Activated CD4-positive, alpha-beta T cell treated with anti-CD3 and anti-CD28 coated beads for 36 hours (primary cell): Measurements from ENCODE around the gene TIPARP. TPM values are rescaled to one million over a fixed set of nuclear protein-coding genes. Genes with fewer than 3 reads are reported as not detected.

ENCODE experiments used
- ATAC-seq: fragments of 200-7000 bp; cut with Tn5 transposase; one replicate; pipeline ENCODE4 v1.10.0; 2021; ENCODE audit warnings: mild to moderate bottlenecking, moderate library complexity
- CTCF ChIA-PET: fragments of 350-600 bp; sonication (Branson Sonifier 250); formaldehyde crosslinking; loops from one replicate; lab custom pipeline; 2021; ENCODE audit warnings: antibody characterized with exemption; lab: Charles Lee
- POLR2A ChIA-PET: fragments of 350-600 bp; sonication (Branson Sonifier 250); formaldehyde crosslinking; loops from one replicate; lab custom pipeline; 2021; ENCODE audit warnings: antibody characterized with exemption, inconsistent platforms; lab: Charles Lee
- DNase-seq: peaks from one replicate; pipeline ENCODE4 v3.0.0-alpha.2; 2020
- H3K27ac Mint-ChIP-seq: one replicate; pipeline ENCODE4 v1.8.0; 2021; ENCODE audit warnings: mixed read lengths
- H3K27me3 Mint-ChIP-seq: one replicate; pipeline ENCODE4 v1.8.0; 2021; ENCODE audit warnings: mixed read lengths
- H3K36me3 Mint-ChIP-seq: one replicate; pipeline ENCODE4 v1.8.0; 2021; ENCODE audit warnings: low read depth, mixed read lengths
- H3K4me1 Mint-ChIP-seq: one replicate; pipeline ENCODE4 v1.8.0; 2021; ENCODE audit warnings: mixed read lengths
- H3K4me3 Mint-ChIP-seq: one replicate; pipeline ENCODE4 v1.8.0; 2021; ENCODE audit warnings: mild to moderate bottlenecking, moderate library complexity, mixed read lengths
- H3K9me3 Mint-ChIP-seq: one replicate; pipeline ENCODE4 v1.8.0; 2021; ENCODE audit warnings: low read depth, mixed read lengths
- intact Hi-C, 2 experiments: fragments of 100-400 bp; cut with DNase I in 1 of 2; cut with micrococcal nuclease in 1 of 2; formaldehyde crosslinking; loops; one replicate each; pipeline versions ENCODE4 v1.14.2 to v1.15.1; 2022 to 2024; cut with DNase I, micrococcal nuclease
- total RNA-seq, 2 experiments: library from RNA; stranded (reverse); gene quantifications; one replicate each; pipeline ENCODE4 v1.2.3, GENCODE V29; 2021

TIPARP gene
- total RNA-seq, 2 experiments from 2014 or later: 18.5 to 23.5 TPM

- POLR2A ChIA-PET: no interaction called here
- intact Hi-C loops: no loop called here
- Mint-ChIP-seq H3K4me3 (no peak overlapping the region), H3K9me3 (no peaks in the 10 kb centered on the region), H3K27ac (no peak overlapping the region), H3K27me3 (no peaks in the 10 kb centered on the region), H3K4me1 (no peaks in the 10 kb centered on the region), H3K36me3 (no peaks in the 10 kb centered on the region)
- ATAC-seq (no peak), DNase-seq (no peak)
- CTCF ChIA-PET: interaction anchor here (1.2 kb wide), 1 partner anchor 92 kb away, joined by 3 read pairs; no protein-coding TSS in a partner anchor
These were observed 38.4 kb upstream of the TIPARP start for GRCh38 chr3:156635973-156636372.

GRCh38 chr3:156637480-156638022 is 36.8 kb upstream of the TIPARP start:
- Mint-ChIP-seq H3K4me3 (no peak overlapping the region), H3K36me3 (no peaks in the 10 kb centered on the region), H3K27ac (no peak overlapping the region), H3K27me3 (no peaks in the 10 kb centered on the region), H3K4me1 (no peaks in the 10 kb centered on the region), H3K9me3 (no peaks in the 10 kb centered on the region)
- ChIA-PET CTCF (interaction anchor here (1.2 kb wide), 1 partner anchor 94 kb away, joined by 3 read pairs; no protein-coding TSS in a partner anchor), POLR2A (no interaction called here)
- intact Hi-C loops: no loop called here
- DNase-seq (no peak), ATAC-seq (no peak)

GRCh38 chr3:156638271-156638670 is 36.1 kb upstream of the TIPARP start:
- ATAC-seq: no peak
- Mint-ChIP-seq H3K27ac (no peak overlapping the region), H3K4me3 (no peak overlapping the region), H3K27me3 (no peaks in the 10 kb centered on the region), H3K9me3 (no peaks in the 10 kb centered on the region), H3K36me3 (no peaks in the 10 kb centered on the region), H3K4me1 (peaks cover 1% of the 10 kb centered on the region)
- ChIA-PET CTCF (interaction anchor here (0.6 kb wide), 1 partner anchor 123 kb away, joined by 3 read pairs; no protein-coding TSS in a partner anchor), POLR2A (no interaction called here)
- intact Hi-C loops: no loop called here
- DNase-seq: no peak

- no peaks in the 10 kb centered on the region for H3K36me3 Mint-ChIP-seq
- no peak for ATAC-seq
- H3K27ac Mint-ChIP-seq: no peak overlapping the region
- intact Hi-C loops: no loop called here
- ChIA-PET CTCF (no interaction called here), POLR2A (no interaction called here)
- no peaks in the 10 kb centered on the region for H3K9me3 Mint-ChIP-seq
- H3K4me3 Mint-ChIP-seq: no peak overlapping the region
- peaks cover 13% of the 10 kb centered on the region for H3K4me1 Mint-ChIP-seq
- no peaks in the 10 kb centered on the region for H3K27me3 Mint-ChIP-seq
- DNase-seq: no peak
These were observed 34.9 kb upstream of the TIPARP start for GRCh38 chr3:156639414-156640023.

- intact Hi-C loops: no loop called here
- ChIA-PET POLR2A (no interaction called here), CTCF (no interaction called here)
- no peaks in the 10 kb centered on the region for H3K9me3 Mint-ChIP-seq
- no peak overlapping the region for H3K4me3 Mint-ChIP-seq
- ATAC-seq: no peak
- no peaks in the 10 kb centered on the region for H3K36me3 Mint-ChIP-seq
- peaks cover 13% of the 10 kb centered on the region for H3K4me1 Mint-ChIP-seq
- no peak overlapping the region for H3K27ac Mint-ChIP-seq
- DNase-seq: no peak
- H3K27me3 Mint-ChIP-seq: peaks cover 4% of the 10 kb centered on the region
These were observed 32.8 kb upstream of the TIPARP start for GRCh38 chr3:156641618-156641975.

GRCh38 chr3:156642750-156643728 is 31.4 kb upstream of the TIPARP start:
- Mint-ChIP-seq H3K27me3 (peaks cover 8% of the 10 kb centered on the region), H3K4me3 (peak overlapping the region; percentile 39), H3K4me1 (peaks cover 13% of the 10 kb centered on the region), H3K9me3 (peaks cover 3% of the 10 kb centered on the region), H3K27ac (peak overlapping the region; percentile 77), H3K36me3 (no peaks in the 10 kb centered on the region)
- intact Hi-C loops: no loop called here
- POLR2A ChIA-PET: interaction anchor here (1.0 kb wide), 1 partner anchor 32 kb away, joined by 3 read pairs; the partner anchor contains the start of gene TIPARP
- CTCF ChIA-PET: interaction anchor here (1.1 to 1.5 kb wide), 4 partner anchors 15 to 491 kb away, joined by 3 to 8 read pairs (median 4); no protein-coding TSS in a partner anchor
- DNase-seq: no peak
- no peak for ATAC-seq

- Mint-ChIP-seq H3K4me1 (peaks cover 13% of the 10 kb centered on the region), H3K27me3 (peaks cover 9% of the 10 kb centered on the region), H3K4me3 (peak overlapping the region; percentile 39), H3K36me3 (no peaks in the 10 kb centered on the region), H3K27ac (peak overlapping the region; percentile 77), H3K9me3 (peaks cover 3% of the 10 kb centered on the region)
- ChIA-PET CTCF (interaction anchor here (1.0 to 1.5 kb wide), 5 partner anchors 11 to 492 kb away, joined by 3 to 8 read pairs (median 3); no protein-coding TSS in a partner anchor), POLR2A (interaction anchor here (1.0 kb wide), 1 partner anchor 31 kb away, joined by 3 read pairs; the partner anchor contains the start of gene TIPARP)
- intact Hi-C loops: no loop called here
- peak; percentile 90 for ATAC-seq
- peak; percentile 63 for DNase-seq
These were observed 30.5 kb upstream of the TIPARP start for GRCh38 chr3:156643729-156644389.

GRCh38 chr3:156644958-156645357 is 29.4 kb upstream of the TIPARP start:
- ChIA-PET CTCF (interaction anchor here (1.0 to 1.1 kb wide), 2 partner anchors 10 to 135 kb away, joined by 3 to 5 read pairs; no protein-coding TSS in a partner anchor), POLR2A (no interaction called here)
- peaks cover 9% of the 10 kb centered on the region for H3K27me3 Mint-ChIP-seq
- no peak overlapping the region for H3K27ac Mint-ChIP-seq
- H3K9me3 Mint-ChIP-seq: peaks cover 3% of the 10 kb centered on the region
- ATAC-seq (no peak), DNase-seq (no peak)
- no peak overlapping the region for H3K4me3 Mint-ChIP-seq
- H3K4me1 Mint-ChIP-seq: peaks cover 13% of the 10 kb centered on the region
- H3K36me3 Mint-ChIP-seq: no peaks in the 10 kb centered on the region
- intact Hi-C loops: no loop called here

- POLR2A ChIA-PET: no interaction called here
- Mint-ChIP-seq H3K4me3 (no peak overlapping the region), H3K36me3 (no peaks in the 10 kb centered on the region), H3K27me3 (peaks cover 9% of the 10 kb centered on the region), H3K4me1 (peaks cover 13% of the 10 kb centered on the region), H3K27ac (no peak overlapping the region), H3K9me3 (peaks cover 3% of the 10 kb centered on the region)
- CTCF ChIA-PET: interaction anchor here (0.6 to 1.1 kb wide), 2 partner anchors 21 to 61 kb away, joined by 3 to 4 read pairs; no protein-coding TSS in a partner anchor
- intact Hi-C loops: no loop called here
- ATAC-seq: no peak
- DNase-seq: no peak
These were observed 27.4 kb upstream of the TIPARP start for GRCh38 chr3:156646958-156647357.

GRCh38 chr3:156648086-156648485 is 26.3 kb upstream of the TIPARP start:
- intact Hi-C loops: no loop called here
- POLR2A ChIA-PET: no interaction called here
- no peak overlapping the region for H3K27ac Mint-ChIP-seq
- no peak for ATAC-seq
- H3K9me3 Mint-ChIP-seq: peaks cover 3% of the 10 kb centered on the region
- peaks cover 13% of the 10 kb centered on the region for H3K4me1 Mint-ChIP-seq
- no peak for DNase-seq
- no peaks in the 10 kb centered on the region for H3K36me3 Mint-ChIP-seq
- peaks cover 9% of the 10 kb centered on the region for H3K27me3 Mint-ChIP-seq
- no peak overlapping the region for H3K4me3 Mint-ChIP-seq
- CTCF ChIA-PET: no interaction called here

GRCh38 chr3:156649681-156650080 is 24.7 kb upstream of the TIPARP start:
- intact Hi-C loops: no loop called here
- DNase-seq: no peak
- no peak for ATAC-seq
- CTCF ChIA-PET: no interaction called here
- Mint-ChIP-seq H3K4me1 (no peaks in the 10 kb centered on the region), H3K4me3 (no peak overlapping the region), H3K36me3 (no peaks in the 10 kb centered on the region), H3K9me3 (peaks cover 3% of the 10 kb centered on the region), H3K27ac (no peak overlapping the region), H3K27me3 (peaks cover 9% of the 10 kb centered on the region)
- POLR2A ChIA-PET: no interaction called here
